ENCODE results near the gene NEO1.
"Not testable (repeated sequence)": the region's sequence is repeated elsewhere in the genome, so short reads cannot be mapped to it uniquely, and the experiment has no call there.

The NEO1 gene

DNA sequence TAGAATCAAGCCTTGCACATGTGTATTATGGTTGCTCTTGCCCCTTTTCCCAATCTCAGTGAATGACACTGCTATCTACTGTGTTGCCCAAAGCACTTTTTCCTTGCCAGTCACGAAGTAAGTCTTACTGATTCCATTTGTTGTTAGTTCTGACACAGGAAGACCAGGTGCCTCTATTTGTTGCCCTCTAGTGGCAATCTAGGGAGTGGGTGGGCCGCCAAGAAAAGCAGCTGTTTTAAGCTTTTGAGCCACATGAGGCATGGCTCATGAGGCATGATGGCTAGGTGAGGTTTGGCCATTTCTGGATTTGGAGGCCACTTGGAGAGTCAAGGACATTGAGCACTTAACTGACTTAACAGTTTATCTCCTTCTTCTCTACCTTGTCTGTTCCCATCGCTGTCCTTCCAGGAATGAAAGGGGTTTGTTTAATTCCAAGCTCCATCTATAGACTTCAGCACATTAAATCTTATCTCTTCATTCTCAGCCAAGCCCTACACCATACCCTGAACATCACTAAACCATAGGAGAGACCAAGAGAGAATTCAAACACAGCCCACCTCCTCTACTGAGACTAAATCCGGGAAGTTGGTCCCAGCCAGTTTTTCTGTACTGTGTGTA is 213.4 kb downstream of the NEO1 start:
- peak; percentile 14 for DNase-seq (ENCODE audit: low read depth)

DNA sequence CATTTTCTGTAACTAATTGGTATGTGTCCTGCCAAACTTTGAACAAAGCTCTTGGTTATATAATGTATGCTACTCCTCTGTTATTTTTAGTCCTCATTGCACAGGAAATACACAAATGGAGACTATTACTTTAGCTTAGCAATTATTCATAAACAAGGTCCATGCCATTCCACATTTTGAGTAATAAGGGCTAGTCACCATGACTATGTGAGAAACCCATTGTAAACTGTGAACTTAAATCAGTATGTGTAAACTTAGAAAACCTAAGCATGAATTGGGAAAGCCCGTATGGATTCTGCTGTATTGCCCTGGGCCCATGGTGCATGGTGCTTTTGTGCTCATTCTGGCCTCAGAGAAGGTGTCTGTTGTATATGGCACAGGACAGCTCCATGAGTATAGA is 216.2 kb downstream of the NEO1 start:
- DNase-seq (ENCODE audit: low read depth), result no peak

- no peak for DNase-seq (ENCODE audit: low read depth)
Measured at GRCh38 chr15:73270366-73271097, 218.3 kb downstream of the NEO1 start.

GRCh38 chr15:73273181-73274002 is 221.1 kb downstream of the NEO1 start:
- DNase-seq (ENCODE audit: low read depth), result peak; percentile 16

GRCh38 chr15:73275862-73276261 is 223.6 kb downstream of the NEO1 start:
- no peak for DNase-seq (ENCODE audit: low read depth)

DNA sequence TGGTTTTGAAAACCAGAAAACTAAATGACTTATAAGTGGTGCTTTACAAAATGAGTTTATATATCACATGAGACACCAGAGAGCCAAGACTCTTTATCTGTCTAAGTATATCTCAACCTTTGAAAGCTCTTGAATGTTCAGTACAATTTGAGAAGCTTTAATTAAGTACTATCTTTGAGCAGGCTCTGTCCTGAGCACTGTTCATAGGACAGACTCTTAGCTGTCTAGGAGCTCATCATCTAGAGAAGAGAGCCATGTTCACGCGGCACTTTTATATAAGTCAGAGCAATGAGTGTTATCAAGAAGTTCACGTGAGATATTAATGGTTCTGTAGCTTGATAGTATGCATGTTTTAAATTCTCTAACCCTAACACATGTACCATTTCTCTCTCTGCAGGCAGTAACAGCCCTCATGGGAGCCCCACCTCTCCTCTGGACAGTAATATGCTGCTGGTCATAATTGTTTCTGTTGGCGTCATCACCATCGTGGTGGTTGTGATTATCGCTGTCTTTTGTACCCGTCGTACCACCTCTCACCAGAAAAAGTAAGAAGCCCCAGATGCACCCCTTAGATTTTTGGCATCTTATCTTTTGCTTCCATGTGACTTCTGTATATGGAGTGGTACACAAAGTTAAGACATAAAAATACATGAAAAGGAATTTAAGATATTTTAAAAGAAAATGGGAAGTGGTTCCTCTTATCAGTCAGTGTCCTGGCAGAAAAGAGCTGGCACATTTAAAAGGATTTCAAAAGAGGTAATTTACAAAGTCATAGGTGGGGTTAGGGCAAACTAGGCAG is 230.5 kb downstream of the NEO1 start:
- DNase-seq (ENCODE audit: low read depth), result no peak

- no peak for DNase-seq (ENCODE audit: low read depth)
Measured at GRCh38 chr15:73283366-73283962, 231.2 kb downstream of the NEO1 start.

- DNase-seq (ENCODE audit: low read depth), result no peak
Measured at GRCh38 chr15:73284090-73284716, 231.9 kb downstream of the NEO1 start.

DNA sequence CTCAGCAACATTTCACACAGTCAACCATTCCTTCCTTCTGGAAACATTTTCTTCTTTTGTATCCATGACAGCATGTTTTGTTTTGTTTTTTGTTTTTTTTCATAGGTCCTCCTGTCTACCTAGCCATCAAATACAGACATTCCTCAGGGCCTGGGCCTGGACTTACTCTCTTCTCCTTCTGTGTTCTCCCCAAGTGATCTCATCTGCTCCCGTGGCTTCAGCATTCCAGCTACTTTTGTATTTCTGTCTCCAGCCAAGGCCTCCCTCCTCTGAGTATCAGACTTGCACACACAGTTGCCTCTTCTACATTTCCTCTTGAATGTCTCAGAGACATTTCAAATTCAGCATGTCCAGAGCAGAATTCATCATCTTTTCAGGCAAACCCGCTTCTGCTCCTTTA is 234.0 kb downstream of the NEO1 start:
- no peak for DNase-seq (ENCODE audit: low read depth)

DNA sequence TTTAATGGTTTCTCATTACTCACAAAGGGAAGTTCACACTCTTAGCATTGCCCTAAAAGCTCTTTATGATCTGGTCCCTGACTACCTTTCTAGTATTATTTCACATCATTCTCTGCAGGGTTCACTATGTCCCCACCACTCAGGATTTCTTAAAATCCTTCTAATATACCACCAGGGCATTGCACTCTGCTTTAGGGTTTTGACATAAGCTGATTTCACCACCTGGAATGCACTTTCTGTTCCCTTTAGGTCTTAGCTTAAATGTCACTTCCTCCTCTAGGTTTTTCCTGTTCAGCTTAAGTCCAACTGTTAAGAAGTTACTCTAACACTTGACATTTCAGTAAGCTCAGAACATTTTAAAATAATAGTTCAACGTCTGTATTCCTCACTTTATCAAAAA is 234.8 kb downstream of the NEO1 start:
- DNase-seq (ENCODE audit: low read depth), result no peak

DNA sequence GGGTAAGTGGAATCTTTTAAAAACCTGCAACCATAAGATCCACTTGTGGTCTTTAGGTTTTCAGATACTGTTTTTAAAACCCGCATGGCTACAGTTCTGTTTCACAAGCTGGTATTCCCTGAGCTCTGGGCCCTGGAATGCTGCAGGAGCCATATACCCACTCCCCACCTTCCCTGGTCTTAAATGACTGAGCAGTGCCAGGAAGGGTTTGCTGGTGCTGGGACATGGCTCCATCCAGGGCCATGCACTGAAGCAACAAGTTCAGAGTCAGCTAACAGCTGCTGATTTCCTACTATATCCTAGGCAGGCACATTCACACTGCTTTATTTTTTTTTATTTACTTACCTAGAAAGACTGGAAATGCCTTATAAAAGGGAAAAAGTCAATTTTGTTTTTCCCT is 239.2 kb downstream of the NEO1 start:
- DNase-seq (ENCODE audit: low read depth), result no peak

GRCh38 chr15:73293773-73294172 is 241.5 kb downstream of the NEO1 start:
- no peak for DNase-seq (ENCODE audit: low read depth)

GRCh38 chr15:73295630-73296286 is 243.5 kb downstream of the NEO1 start:
- DNase-seq (ENCODE audit: low read depth), result no peak

DNA sequence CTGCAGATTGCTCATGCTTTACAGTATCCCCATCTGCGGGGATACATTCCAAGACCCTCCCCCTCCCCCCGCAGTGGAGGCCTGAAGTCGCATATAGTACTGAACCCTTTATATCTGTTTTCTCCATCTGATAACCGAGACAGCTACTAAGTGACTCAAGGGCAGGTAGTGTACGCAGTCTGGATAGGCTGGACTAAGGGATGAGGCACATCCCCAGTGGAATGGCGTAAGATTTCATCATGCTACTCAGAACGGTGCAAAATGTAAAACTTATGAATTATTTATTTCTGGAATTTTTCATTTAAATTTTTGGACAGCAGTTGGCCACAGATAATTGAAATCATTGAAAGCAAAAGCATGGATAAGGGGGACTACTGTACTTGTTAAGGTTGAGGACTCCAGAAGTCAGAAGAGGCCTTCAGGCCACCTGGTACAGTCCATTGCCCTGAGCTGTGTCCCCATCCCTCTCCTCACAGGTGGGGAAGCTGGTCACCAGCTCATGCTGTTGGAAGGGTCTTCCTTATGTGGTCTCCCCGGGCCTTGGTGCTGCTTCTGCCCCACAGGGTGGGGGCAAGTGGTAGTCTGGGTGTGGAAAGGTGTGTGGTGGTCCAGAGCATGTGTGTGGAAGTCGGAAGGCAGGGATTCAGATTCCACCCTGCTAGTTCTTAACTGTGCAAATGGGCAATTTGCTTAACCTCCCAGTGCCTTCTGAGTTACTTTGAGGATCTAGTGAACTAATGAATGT is 244.5 kb downstream of the NEO1 start:
- DNase-seq (ENCODE audit: low read depth), result no peak

- DNase-seq (ENCODE audit: low read depth), result no peak
Measured at GRCh38 chr15:73298522-73299245, 246.4 kb downstream of the NEO1 start.

GRCh38 chr15:73300286-73300685 is 248.0 kb downstream of the NEO1 start:
- DNase-seq (ENCODE audit: low read depth), result not testable (repeated sequence)

GRCh38 chr15:73303636-73304035 is 251.4 kb downstream of the NEO1 start:
- no peak for DNase-seq (ENCODE audit: low read depth)

GRCh38 chr15:73305331-73306211 is 253.3 kb downstream of the NEO1 start:
- DNase-seq (ENCODE audit: low read depth), result no peak

Data from activated gamma-delta T cell treated with anti-CD3 and anti-CD28 coated beads, Interleukin-2, amount 50 U/mL, for 16 hours (primary cell).